OCI-LY7 (cell line): ENCODE results near the gene TEX28. TPM values are rescaled to one million over a fixed set of nuclear protein-coding genes. Genes with fewer than 3 reads are reported as not detected.

Experiments
- BruUV-seq: library from RNA; stranded (reverse); fragments of 400-500 nt; replicated peaks from 2 replicates; lab custom pipeline; 2021; lab: Mats Ljungman, UMichigan
- CTCF ChIA-PET: fragments of 300-600 bp; sonication (Branson Sonifier 250); formaldehyde crosslinking; loops from one replicate; lab custom pipeline; 2022; ENCODE audit warnings: antibody characterized with exemption; ENCODE audit not compliant: unreplicated experiment; lab: Charles Lee
- POLR2A ChIA-PET: fragments of 300-600 bp; sonication (Branson Sonifier 250); formaldehyde crosslinking; loops from one replicate; lab custom pipeline; 2022; ENCODE audit warnings: antibody characterized with exemption; lab: Charles Lee
- DNase-seq: peaks from one replicate; pipeline ENCODE4 v3.0.0-alpha.2; 2015; ENCODE audit warnings: low spot score
- H2AFZ ChIP-seq: fragments of 200-600 bp; sonication (generic), shearing (Covaris generic); 2 replicates; pipeline ENCODE4 v1.6.1; 2014; ENCODE audit warnings: mild to moderate bottlenecking, antibody characterized with exemption, low read length, moderate library complexity
- H3K27ac ChIP-seq: fragments of 200-600 bp; sonication (generic); 2 replicates; pipeline ENCODE4 v1.5.1; 2014; ENCODE audit warnings: mixed run types, low read depth, mild to moderate bottlenecking, moderate library complexity, low read length, inconsistent platforms; ENCODE audit not compliant: poor library complexity, severe bottlenecking
- H3K36me3 ChIP-seq: fragments of 200-600 bp; sonication (generic); 2 replicates; pipeline ENCODE4 v1.6.1; 2014; ENCODE audit warnings: mild to moderate bottlenecking, antibody characterized with exemption, low read length, moderate library complexity, mixed read lengths; ENCODE audit not compliant: insufficient read depth
- H3K4me1 ChIP-seq: fragments of 200-600 bp; sonication (generic); 2 replicates; pipeline ENCODE4 v1.5.1; 2014; ENCODE audit warnings: mild to moderate bottlenecking, low read length; ENCODE audit not compliant: insufficient read depth, poor library complexity, severe bottlenecking
- H3K4me2 ChIP-seq: fragments of 200-600 bp; sonication (generic); 2 replicates; pipeline ENCODE4 v1.6.1; 2014; ENCODE audit warnings: mild to moderate bottlenecking, low read length
- H3K4me3 ChIP-seq: fragments of 200-600 bp; sonication (generic); 2 replicates; pipeline ENCODE4 v1.5.1; 2014; ENCODE audit warnings: mild to moderate bottlenecking, low read depth, low read length; ENCODE audit not compliant: poor library complexity, severe bottlenecking
- H3K79me2 ChIP-seq: fragments of 200-600 bp; sonication (generic); 2 replicates; pipeline ENCODE4 v1.6.1; 2016; ENCODE audit warnings: low read depth, mild to moderate bottlenecking, low read length, moderate library complexity, mixed read lengths; ENCODE audit not compliant: insufficient read depth
- H3K9me2 ChIP-seq: fragments of 200-600 bp; sonication (generic); 2 replicates; pipeline ENCODE4 v1.6.1; 2016; ENCODE audit warnings: mild to moderate bottlenecking, low read length, mixed read lengths; ENCODE audit not compliant: insufficient read depth
- H3K9me3 ChIP-seq: fragments of 200-600 bp; sonication (generic); 2 replicates; pipeline ENCODE4 v1.6.1; 2014; ENCODE audit warnings: mild to moderate bottlenecking, mixed run types, low read length, mixed read lengths
- H4K20me1 ChIP-seq: fragments of 200-600 bp; sonication (generic); 2 replicates; pipeline ENCODE4 v1.6.1; 2014; ENCODE audit warnings: mild to moderate bottlenecking, antibody characterized with exemption, low read length, moderate library complexity, mixed read lengths; ENCODE audit not compliant: insufficient read depth
- CTCF ChIP-seq: fragments of 200-600 bp; sonication (generic); conservative IDR thresholded peaks from 2 replicates; pipeline ENCODE4 v1.5.1; 2014; ENCODE audit warnings: mild to moderate bottlenecking, antibody characterized with exemption, low read length, moderate library complexity, mixed read lengths
- EZH2phosphoT487 ChIP-seq: fragments of 200-600 bp; sonication (generic); IDR thresholded peaks from 2 replicates; pipeline ENCODE4 v1.6.1; 2018; ENCODE audit warnings: low read depth, borderline replicate concordance, mild to moderate bottlenecking, mixed run types, antibody characterized with exemption, low read length, moderate library complexity, mixed read lengths
- intact Hi-C: fragments of 100-400 bp; cut with micrococcal nuclease; formaldehyde crosslinking; loops from one replicate; pipeline ENCODE4 v1.10.0; 2022; ENCODE audit not compliant: unreplicated experiment
- total RNA-seq, 2 experiments: library from RNA; depleted of rRNA in 1 of 2; stranded (reverse); fragments of >200 nt in 1 of 2; shearing (Covaris generic) in 1 of 2; gene quantifications; 2 replicates each; pipeline ENCODE4 v1.2.3, GENCODE V29; 2014 to 2022

TEX28 gene
- total RNA-seq, 2 experiments from 2014 or later, result not detected

GRCh38 chrX:154307202-154307601 is 12.3 kb upstream of the TEX28 start:
- H3K4me3 ChIP-seq, result no peak overlapping the region
- no peak overlapping the region for H2AFZ ChIP-seq
- H3K9me3 ChIP-seq, result no peaks in the 10 kb centered on the region
- BruUV-seq, result no TSS peak
- H3K79me2 ChIP-seq, result no peaks in the 10 kb centered on the region
- POLR2A ChIA-PET, result no interaction called here
- H4K20me1 ChIP-seq, result no peaks in the 10 kb centered on the region
- intact Hi-C loops, result no loop called here
- DNase-seq, result no peak
- no peaks in the 10 kb centered on the region for H3K9me2 ChIP-seq
- H3K27ac ChIP-seq, result no peak overlapping the region
- H3K4me2 ChIP-seq, result no peak overlapping the region
- CTCF ChIA-PET, result no interaction called here
- H3K36me3 ChIP-seq, result no peaks in the 10 kb centered on the region
- TF ChIP-seq EZH2phosphoT487, result no peak
- TF ChIP-seq CTCF, result no peak
- H3K4me1 ChIP-seq, result peaks cover 5% of the 10 kb centered on the region

GRCh38 chrX:154305541-154306205 is 10.7 kb upstream of the TEX28 start:
- no peaks in the 10 kb centered on the region for H3K36me3 ChIP-seq
- no peak overlapping the region for H3K4me2 ChIP-seq
- H3K9me2 ChIP-seq, result no peaks in the 10 kb centered on the region
- peaks cover 5% of the 10 kb centered on the region for H3K4me1 ChIP-seq
- CTCF ChIA-PET, result no interaction called here
- H3K79me2 ChIP-seq, result no peaks in the 10 kb centered on the region
- H2AFZ ChIP-seq, result no peak overlapping the region
- TF ChIP-seq CTCF (no peak), EZH2phosphoT487 (no peak)
- BruUV-seq, result no TSS peak
- intact Hi-C loops, result no loop called here
- no peaks in the 10 kb centered on the region for H3K9me3 ChIP-seq
- no peak overlapping the region for H3K27ac ChIP-seq
- DNase-seq, result no peak
- H3K4me3 ChIP-seq, result no peak overlapping the region
- no peaks in the 10 kb centered on the region for H4K20me1 ChIP-seq
- POLR2A ChIA-PET, result interaction anchor here (0.6 kb wide), 1 partner anchor 296 kb away, joined by 4 read pairs; no protein-coding TSS in a partner anchor

- Histone ChIP-seq H3K27ac (no peak overlapping the region), H3K79me2 (no peaks in the 10 kb centered on the region), H3K4me2 (no peak overlapping the region), H3K9me3 (no peaks in the 10 kb centered on the region), H4K20me1 (no peaks in the 10 kb centered on the region), H3K36me3 (no peaks in the 10 kb centered on the region), H3K4me3 (no peak overlapping the region), H2AFZ (no peak overlapping the region), H3K9me2 (no peaks in the 10 kb centered on the region), H3K4me1 (peaks cover 5% of the 10 kb centered on the region)
- intact Hi-C loops, result no loop called here
- BruUV-seq, result no TSS peak
- DNase-seq, result no peak
- no peak for TF ChIP-seq CTCF
- TF ChIP-seq EZH2phosphoT487, result no peak
- ChIA-PET CTCF (no interaction called here), POLR2A (no interaction called here)
These were observed 9.9 kb upstream of the TEX28 start for GRCh38 chrX:154304846-154305245.
